ENCODE measurements around the gene HIVEP3.

HIVEP3 gene

DNA sequence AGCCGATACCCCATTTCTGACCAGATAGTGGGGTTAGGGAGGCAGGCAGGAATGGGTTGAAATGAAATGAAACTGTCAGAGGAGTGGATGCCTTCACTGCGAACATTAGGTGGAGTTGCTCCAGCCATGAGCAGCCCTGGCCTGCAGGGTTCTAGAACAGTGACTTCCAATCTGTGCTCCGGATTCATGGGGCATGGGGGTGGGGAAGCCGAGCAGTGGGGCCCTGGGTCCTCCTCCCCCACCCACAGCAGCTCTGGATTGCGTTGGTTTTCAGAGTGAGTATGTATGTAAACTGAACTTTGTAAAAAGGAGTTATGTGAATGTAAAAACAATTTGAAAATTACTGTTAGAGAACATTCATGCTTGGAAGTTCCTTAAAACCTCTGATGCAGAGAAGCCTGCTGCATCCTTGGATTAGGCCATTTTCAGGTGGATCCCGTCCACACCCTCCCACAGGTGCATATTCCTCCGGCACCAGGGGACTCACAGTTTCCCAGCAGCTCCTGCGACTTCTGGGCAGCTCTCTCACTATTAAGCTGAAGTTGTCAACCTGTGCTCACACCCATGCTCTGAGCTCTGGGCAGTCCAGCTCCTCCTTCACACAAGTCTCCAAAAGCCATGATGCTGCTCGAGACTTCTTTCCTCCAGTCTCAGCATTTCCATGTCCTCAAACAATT is 379.8 kb downstream of the HIVEP3 start:
- no peak for FAIRE-seq

DNA sequence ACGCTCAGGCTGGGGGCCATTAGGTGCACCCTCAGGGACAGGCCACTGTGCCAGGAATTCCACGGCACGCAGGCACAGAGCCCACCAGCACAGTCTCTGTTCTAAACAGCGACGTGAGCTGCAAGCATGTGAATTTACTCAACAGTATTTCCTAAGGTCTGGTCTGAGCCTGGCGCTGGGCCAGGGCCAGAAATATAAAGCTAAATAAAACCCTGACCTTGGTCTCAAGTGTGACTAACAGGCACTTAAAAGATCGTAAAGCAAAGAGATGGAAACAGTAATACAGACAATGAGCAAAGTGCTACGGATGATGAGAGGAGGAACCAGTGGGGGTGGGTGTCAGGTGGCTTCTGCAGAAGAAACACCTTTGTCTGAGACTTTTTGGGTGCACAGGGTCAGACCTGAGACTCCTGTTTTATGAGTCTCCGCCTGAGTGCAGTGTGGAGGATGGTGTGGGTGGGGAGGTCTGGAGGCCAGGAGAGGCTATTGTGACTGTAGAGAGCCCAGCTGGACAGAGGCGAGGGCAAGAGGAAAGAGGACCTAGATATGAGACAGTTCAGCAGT is 380.9 kb downstream of the HIVEP3 start:
- no peak for FAIRE-seq

DNA sequence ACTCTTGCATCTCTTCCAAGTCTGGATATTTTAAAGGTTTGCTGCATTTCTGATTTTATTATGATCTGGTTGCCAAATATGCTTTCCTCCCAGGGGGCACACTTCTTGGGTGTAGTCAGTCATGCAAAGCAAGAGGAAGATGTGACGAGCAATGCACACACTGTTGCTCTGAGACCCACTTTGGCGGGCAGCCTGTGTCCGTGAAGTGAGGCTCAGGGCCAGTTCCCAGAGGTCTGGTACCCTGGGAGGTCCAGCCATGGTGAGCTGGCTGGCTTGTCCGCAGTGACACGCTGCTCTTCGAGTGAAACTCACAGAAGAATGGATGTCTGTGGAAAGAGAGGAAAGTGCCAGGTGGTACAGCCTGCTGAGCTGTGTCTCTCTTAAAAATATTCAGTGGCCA is 381.5 kb downstream of the HIVEP3 start:
- FAIRE-seq, result no peak

- no peak for FAIRE-seq
Measured at GRCh38 chr1:41536361-41536802, 382.3 kb downstream of the HIVEP3 start.

DNA sequence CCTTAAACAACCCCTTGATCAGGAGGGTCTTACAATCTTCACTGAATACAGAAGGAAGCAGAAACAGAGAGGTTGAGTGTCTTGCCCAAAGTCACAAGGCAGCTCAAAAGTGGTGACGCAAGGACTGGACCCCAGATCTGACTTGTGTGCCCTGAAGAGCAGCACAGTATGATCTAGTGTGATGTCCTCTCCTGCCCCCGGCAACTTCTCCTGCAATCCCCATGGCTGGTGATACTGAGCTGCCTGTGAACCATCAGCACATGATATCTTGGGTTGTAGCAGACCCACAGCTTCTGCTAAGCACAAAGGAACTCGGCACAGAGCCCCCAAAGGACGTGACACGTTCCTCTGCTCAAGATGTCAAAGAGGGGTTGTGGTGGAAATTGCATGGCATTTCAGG is 383.0 kb downstream of the HIVEP3 start:
- no peak for FAIRE-seq

- no peak for FAIRE-seq
Measured at GRCh38 chr1:41535276-41535675, 383.4 kb downstream of the HIVEP3 start.

DNA sequence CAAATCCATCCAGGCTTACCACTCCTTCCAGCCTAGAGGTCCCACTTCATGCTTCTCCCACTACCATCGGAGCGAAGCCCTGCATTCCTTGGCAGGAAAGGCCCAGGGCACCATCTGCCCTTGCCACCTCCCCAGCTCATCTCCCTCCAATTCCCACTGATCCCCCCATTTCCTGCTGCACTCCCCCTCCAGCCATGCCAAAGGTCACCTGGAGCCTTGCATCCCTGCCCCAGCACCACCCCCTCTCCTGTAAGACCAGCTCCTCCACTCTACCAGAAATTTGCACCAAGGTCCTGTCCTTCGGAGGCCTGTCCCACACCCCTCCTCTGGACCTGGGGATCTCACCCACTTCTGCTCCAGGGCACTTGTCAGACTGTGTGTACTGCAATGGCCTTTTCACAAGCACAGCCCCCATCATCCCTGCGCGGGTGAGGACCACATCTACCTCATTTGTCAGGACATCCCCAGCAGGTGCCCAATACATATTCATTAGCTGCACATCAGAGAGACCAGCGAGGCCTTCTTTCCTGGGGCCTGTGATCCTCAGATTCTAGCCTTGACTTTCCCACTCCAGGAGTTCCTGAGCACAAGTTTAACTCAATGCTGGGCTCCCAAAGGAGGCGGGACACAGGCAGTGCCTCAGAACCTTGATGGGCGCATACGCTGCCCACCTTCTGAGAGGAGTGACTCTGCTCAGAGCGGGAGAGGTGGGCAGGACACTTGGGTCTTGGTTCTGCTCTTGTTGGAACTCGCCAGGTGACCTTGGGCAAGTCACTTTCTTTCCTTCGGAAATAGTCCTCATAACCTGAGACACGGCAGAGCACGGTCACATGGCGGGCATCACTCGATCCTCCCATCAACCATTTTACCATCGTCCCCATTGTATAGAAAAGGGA is 384.3 kb downstream of the HIVEP3 start:
- no peak for FAIRE-seq

DNA sequence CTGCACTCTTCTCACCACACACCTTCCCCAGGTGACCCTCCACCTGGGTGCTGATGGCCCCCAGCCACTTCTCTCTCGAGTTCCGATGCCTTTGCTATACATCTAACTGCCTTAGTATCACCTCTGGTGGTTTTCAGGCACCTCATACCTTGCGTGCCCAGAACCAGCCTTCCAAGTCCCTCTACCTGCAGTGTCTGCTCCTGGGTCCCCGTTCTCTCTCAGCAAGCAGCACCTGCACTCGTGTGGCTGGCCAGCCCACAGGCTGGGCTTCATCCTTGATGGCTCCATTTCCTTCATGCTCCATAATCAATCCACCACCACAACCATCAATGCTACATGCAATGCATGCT is 385.0 kb downstream of the HIVEP3 start:
- FAIRE-seq, result no peak

GRCh38 chr1:41533016-41533730 is 385.5 kb downstream of the HIVEP3 start:
- no peak for FAIRE-seq

- no peak for FAIRE-seq
Measured at GRCh38 chr1:41532206-41532975, 386.3 kb downstream of the HIVEP3 start.

DNA sequence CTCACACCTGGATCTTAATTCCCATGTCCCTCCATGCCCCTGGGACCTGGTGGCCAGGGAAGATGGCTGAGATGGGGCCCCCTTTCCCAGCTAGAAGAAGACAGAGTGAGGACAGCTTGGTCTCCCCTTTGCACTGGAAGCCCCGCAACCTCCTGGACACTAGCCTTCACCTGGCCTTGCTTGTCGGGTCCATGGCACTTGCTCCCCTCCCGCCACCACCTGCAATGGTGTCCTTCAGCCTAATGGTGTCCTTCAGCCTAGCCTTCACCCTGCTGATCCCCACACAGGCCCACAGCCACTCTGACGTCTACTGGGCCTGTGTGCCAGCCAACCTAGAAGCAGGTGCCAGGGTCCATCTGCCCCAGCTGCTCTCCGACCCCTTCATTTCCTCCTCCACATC is 388.3 kb downstream of the HIVEP3 start:
- FAIRE-seq, result no peak

DNA sequence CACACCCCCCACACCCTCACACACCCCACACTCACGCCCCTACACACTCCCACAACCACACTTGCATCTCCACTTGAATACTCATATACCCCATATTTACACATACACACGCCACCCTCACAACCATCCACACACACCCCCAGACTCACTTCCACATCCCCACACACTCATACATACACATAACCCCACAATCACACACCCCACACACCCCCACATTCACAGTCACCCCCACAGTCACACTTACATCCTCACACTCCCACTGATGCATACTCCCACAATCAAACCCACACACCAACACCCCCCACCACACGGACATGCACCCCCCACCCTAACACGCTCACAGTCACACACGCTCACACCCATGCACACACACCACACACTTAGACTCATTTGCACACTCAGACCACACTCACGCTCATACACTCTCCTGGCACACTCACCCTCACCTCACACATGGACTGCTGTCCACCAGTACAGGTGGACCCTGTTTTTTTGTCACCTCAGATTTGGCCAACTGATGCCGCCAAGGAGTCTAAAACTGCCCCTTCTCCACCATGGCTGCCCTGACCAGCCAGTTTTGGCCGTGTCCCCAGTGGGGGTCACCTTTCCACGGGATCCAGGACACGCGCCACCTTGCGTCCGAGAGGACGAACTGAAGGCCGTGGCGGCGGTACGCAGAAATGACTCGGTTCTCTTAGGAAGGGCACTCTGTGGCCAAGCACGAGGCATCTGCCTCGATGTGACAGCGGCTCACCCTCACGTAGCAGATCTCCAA is 388.9 kb downstream of the HIVEP3 start:
- FAIRE-seq, result no peak

GRCh38 chr1:41528726-41529605 is 389.8 kb downstream of the HIVEP3 start:
- no peak for FAIRE-seq

- FAIRE-seq, result no peak
Measured at GRCh38 chr1:41528106-41528505, 390.6 kb downstream of the HIVEP3 start.

GRCh38 chr1:41526956-41527561 is 391.7 kb downstream of the HIVEP3 start:
- FAIRE-seq, result no peak

DNA sequence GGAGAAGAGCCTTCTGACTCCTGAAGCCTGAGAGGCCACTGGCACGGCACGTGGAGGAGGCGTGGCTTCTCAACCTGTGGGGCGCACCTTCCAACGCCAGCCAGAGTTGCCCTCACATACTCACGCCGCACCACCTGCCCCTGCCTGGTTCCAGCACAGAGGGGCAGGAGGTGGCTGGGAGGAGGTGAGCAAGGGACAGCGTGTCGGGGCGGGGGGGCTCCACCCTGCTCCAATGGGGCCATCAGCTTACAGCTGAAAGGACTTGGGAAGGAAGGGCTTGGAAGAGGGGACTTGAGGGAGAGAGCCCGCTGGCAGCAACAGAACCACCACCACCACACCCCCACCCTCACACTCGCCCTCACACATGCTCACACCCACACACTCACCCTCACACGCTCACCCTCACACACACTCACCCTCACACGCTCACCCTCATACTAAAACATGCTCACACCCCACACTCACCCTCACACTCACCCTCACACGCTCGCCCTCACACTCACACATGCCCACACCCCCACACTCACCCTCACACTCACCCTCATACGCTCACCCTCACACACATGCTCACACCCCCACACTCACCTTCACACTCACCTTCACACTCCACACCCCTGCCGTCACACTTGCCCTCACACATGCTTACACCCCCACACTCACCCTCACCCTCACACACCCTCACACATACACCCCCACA is 392.7 kb downstream of the HIVEP3 start:
- no peak for FAIRE-seq

GRCh38 chr1:41524676-41525675 is 393.7 kb downstream of the HIVEP3 start:
- FAIRE-seq, result no peak

All from TTC549 (cell line).